Neural cell (in vitro differentiated cells): Measurements from ENCODE around the gene LSM3. TPM values are rescaled to one million over a fixed set of nuclear protein-coding genes. Genes with fewer than 3 reads are reported as not detected.

Source experiments
- H2AFZ ChIP-seq: fragments of 200-600, 300-800 bp; sonication (generic), shearing (Covaris generic); 2 replicates; pipeline ENCODE4 v1.6.0; 2014; ENCODE audit warnings: low read depth, mild to moderate bottlenecking, antibody characterized with exemption, low read length, moderate library complexity
- H3F3A ChIP-seq: fragments of 200-600 bp; shearing (Covaris generic); 2 replicates; pipeline ENCODE4 v1.6.1; 2016; ENCODE audit warnings: mild to moderate bottlenecking, moderate library complexity, mixed read lengths, antibody characterized with exemption, low read length; ENCODE audit not compliant: insufficient read depth, poor library complexity, severe bottlenecking
- H3K27ac ChIP-seq: fragments of 200-600, 300-800 bp; sonication (generic), shearing (Covaris generic); 2 replicates; pipeline ENCODE4 v1.5.1; 2014; ENCODE audit warnings: mild to moderate bottlenecking, low read length, moderate library complexity
- H3K27me3 ChIP-seq: fragments of 300-800, 200-600 bp; sonication (generic), shearing (Covaris generic); 2 replicates; pipeline ENCODE4 v1.6.0; 2014; ENCODE audit warnings: mild to moderate bottlenecking, low read depth, low read length, moderate library complexity; ENCODE audit not compliant: insufficient read depth
- H3K36me3 ChIP-seq: fragments of 300-800, 200-600 bp; sonication (generic), shearing (Covaris generic); 2 replicates; pipeline ENCODE4 v1.5.1; 2014; ENCODE audit warnings: mild to moderate bottlenecking, antibody characterized with exemption, low read length, moderate library complexity; ENCODE audit not compliant: insufficient read depth
- H3K4me2 ChIP-seq: fragments of 300-800, 200-600 bp; sonication (generic), shearing (Covaris generic); 2 replicates; pipeline ENCODE4 v1.6.0; 2014; ENCODE audit warnings: mild to moderate bottlenecking, low read length
- H3K4me3 ChIP-seq: fragments of 300-800, 200-600 bp; sonication (generic), shearing (Covaris generic); 2 replicates; pipeline ENCODE4 v1.5.1; 2014; ENCODE audit warnings: mild to moderate bottlenecking, low read length, moderate library complexity
- H3K79me2 ChIP-seq: fragments of 200-600 bp; shearing (Covaris generic); replicated peaks from 2 replicates; pipeline ENCODE4 v1.6.0; 2014; ENCODE audit warnings: mild to moderate bottlenecking, low read length, moderate library complexity; ENCODE audit not compliant: insufficient read depth
- H3K9ac ChIP-seq: fragments of 300-800, 200-600 bp; sonication (generic), shearing (Covaris generic); 2 replicates; pipeline ENCODE4 v1.6.1; 2016; ENCODE audit warnings: mild to moderate bottlenecking, low read length, mixed read lengths
- H3K9me2 ChIP-seq: fragments of 200-600 bp; shearing (Covaris generic); 2 replicates; pipeline ENCODE4 v1.6.1; 2016; ENCODE audit warnings: mild to moderate bottlenecking, low read length, mixed read lengths; ENCODE audit not compliant: insufficient read depth
- H3K9me3 ChIP-seq: fragments of 200-600, 300-800 bp; sonication (generic), shearing (Covaris generic); 2 replicates; pipeline ENCODE4 v1.6.1; 2016; ENCODE audit warnings: mild to moderate bottlenecking, mixed run types, low read length, moderate library complexity, mixed read lengths
- H4K20me1 ChIP-seq: fragments of 200-600 bp; shearing (Covaris generic); 2 replicates; pipeline ENCODE4 v1.6.1; 2016; ENCODE audit warnings: mild to moderate bottlenecking, mixed run types; ENCODE audit not compliant: insufficient read depth
- CTCF ChIP-seq: fragments of 450-650 bp; IDR thresholded peaks from 2 replicates; pipeline ENCODE4 v1.5.1; 2014; ENCODE audit warnings: antibody characterized with exemption, mild to moderate bottlenecking, moderate library complexity; ENCODE audit not compliant: poor library complexity, severe bottlenecking
- EP300 ChIP-seq: fragments of 450-650 bp; conservative IDR thresholded peaks from 2 replicates; pipeline ENCODE4 v1.6.1; 2014; ENCODE audit warnings: antibody characterized with exemption, mild to moderate bottlenecking, moderate library complexity; ENCODE audit not compliant: poor library complexity, severe bottlenecking
- EZH2 ChIP-seq: fragments of 200-600, 300-800 bp; shearing (Covaris generic), sonication (generic); IDR thresholded peaks from 2 replicates; pipeline ENCODE4 v1.6.1; 2014; ENCODE audit warnings: antibody characterized with exemption, low read length, borderline replicate concordance, mild to moderate bottlenecking; ENCODE audit not compliant: insufficient read depth, poor library complexity, severe bottlenecking
- MXI1 ChIP-seq: fragments of 450-650 bp; conservative IDR thresholded peaks from 2 replicates; pipeline ENCODE4 v1.6.1; 2014; ENCODE audit warnings: antibody characterized with exemption, mild to moderate bottlenecking; ENCODE audit not compliant: poor library complexity, severe bottlenecking
- POLR2AphosphoS5 ChIP-seq: IDR thresholded peaks from 2 replicates; pipeline ENCODE4 v1.6.1; 2012
- RAD21 ChIP-seq: fragments of 450-650 bp; conservative IDR thresholded peaks from 2 replicates; pipeline ENCODE4 v1.6.1; 2014; ENCODE audit warnings: antibody characterized with exemption, mild to moderate bottlenecking, moderate library complexity
- SMC3 ChIP-seq: fragments of 450-650 bp; conservative IDR thresholded peaks from 2 replicates; pipeline ENCODE4 v1.6.1; 2014; ENCODE audit warnings: antibody characterized with exemption, mild to moderate bottlenecking, moderate library complexity; ENCODE audit not compliant: poor library complexity
- TAF1 ChIP-seq: IDR thresholded peaks from 2 replicates; pipeline ENCODE4 v1.6.1; 2012; ENCODE audit warnings: low read depth
- polyA plus RNA-seq: library from polyadenylated mRNA; depleted of rRNA; stranded (reverse); fragments of >200 nt; gene quantifications from 2 replicates; pipeline ENCODE4 v1.2.3, GENCODE V29; 2014
- TF ChIP-seq, protein P1 (sequence below): IDR thresholded peaks from 2 replicates; pipeline ENCODE4 v1.6.1; 2012; ENCODE audit warnings: borderline replicate concordance

The LSM3 gene
- polyA plus RNA-seq, 1 donor from 2014 or later = 29.6 TPM

GRCh38 chr3:14179114-14179465 lies 473 bp downstream of the LSM3 start:
- TF ChIP-seq POLR2AphosphoS5 (no peak), EP300 (no peak), MXI1 (no peak), TAF1 (no peak), RAD21 (no peak), SMC3 (no peak), CTCF (no peak), EZH2 (no peak)
- TF ChIP-seq, protein P1, sequence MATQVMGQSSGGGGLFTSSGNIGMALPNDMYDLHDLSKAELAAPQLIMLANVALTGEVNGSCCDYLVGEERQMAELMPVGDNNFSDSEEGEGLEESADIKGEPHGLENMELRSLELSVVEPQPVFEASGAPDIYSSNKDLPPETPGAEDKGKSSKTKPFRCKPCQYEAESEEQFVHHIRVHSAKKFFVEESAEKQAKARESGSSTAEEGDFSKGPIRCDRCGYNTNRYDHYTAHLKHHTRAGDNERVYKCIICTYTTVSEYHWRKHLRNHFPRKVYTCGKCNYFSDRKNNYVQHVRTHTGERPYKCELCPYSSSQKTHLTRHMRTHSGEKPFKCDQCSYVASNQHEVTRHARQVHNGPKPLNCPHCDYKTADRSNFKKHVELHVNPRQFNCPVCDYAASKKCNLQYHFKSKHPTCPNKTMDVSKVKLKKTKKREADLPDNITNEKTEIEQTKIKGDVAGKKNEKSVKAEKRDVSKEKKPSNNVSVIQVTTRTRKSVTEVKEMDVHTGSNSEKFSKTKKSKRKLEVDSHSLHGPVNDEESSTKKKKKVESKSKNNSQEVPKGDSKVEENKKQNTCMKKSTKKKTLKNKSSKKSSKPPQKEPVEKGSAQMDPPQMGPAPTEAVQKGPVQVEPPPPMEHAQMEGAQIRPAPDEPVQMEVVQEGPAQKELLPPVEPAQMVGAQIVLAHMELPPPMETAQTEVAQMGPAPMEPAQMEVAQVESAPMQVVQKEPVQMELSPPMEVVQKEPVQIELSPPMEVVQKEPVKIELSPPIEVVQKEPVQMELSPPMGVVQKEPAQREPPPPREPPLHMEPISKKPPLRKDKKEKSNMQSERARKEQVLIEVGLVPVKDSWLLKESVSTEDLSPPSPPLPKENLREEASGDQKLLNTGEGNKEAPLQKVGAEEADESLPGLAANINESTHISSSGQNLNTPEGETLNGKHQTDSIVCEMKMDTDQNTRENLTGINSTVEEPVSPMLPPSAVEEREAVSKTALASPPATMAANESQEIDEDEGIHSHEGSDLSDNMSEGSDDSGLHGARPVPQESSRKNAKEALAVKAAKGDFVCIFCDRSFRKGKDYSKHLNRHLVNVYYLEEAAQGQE = no peak
- peaks cover 55% of the 10 kb centered on the region for H3K79me2 ChIP-seq
- H3K36me3 ChIP-seq = no peaks in the 10 kb centered on the region
- no peaks in the 10 kb centered on the region for H3K9me2 ChIP-seq
- H4K20me1 ChIP-seq = no peaks in the 10 kb centered on the region
- no peaks in the 10 kb centered on the region for H3K9me3 ChIP-seq
- H2AFZ ChIP-seq = peak overlapping the region; percentile 92
- H3K4me2 ChIP-seq = peak overlapping the region; percentile 96
- no peaks in the 10 kb centered on the region for H3K27me3 ChIP-seq
- no peaks in the 10 kb centered on the region for H3F3A ChIP-seq
- peak overlapping the region; percentile 86 for H3K9ac ChIP-seq
- peak overlapping the region; percentile 82 for H3K27ac ChIP-seq
- H3K4me3 ChIP-seq = peak overlapping the region; percentile 85

- no peaks in the 10 kb centered on the region for H3K9me2 ChIP-seq
- peak overlapping the region; percentile 96 for H3K4me2 ChIP-seq
- peak overlapping the region; percentile 85 for H3K4me3 ChIP-seq
- no peaks in the 10 kb centered on the region for H3K36me3 ChIP-seq
- H3K27me3 ChIP-seq = no peaks in the 10 kb centered on the region
- H3K79me2 ChIP-seq = peaks cover 52% of the 10 kb centered on the region
- TF ChIP-seq TAF1 (no peak), MXI1 (no peak), POLR2AphosphoS5 (no peak), EZH2 (no peak), CTCF (no peak), EP300 (no peak), SMC3 (no peak), RAD21 (no peak)
- TF ChIP-seq, protein P1 = no peak
- H4K20me1 ChIP-seq = no peaks in the 10 kb centered on the region
- H3F3A ChIP-seq = no peaks in the 10 kb centered on the region
- H3K9me3 ChIP-seq = no peaks in the 10 kb centered on the region
- H3K27ac ChIP-seq = no peak overlapping the region
- H3K9ac ChIP-seq = peak overlapping the region; percentile 86
- no peak overlapping the region for H2AFZ ChIP-seq
Observed at GRCh38 chr3:14179795-14180194, 1.2 kb downstream of the LSM3 start.
